DMS 273 (cell line): ENCODE results near the gene KCP.

Experiments used
- DNase-seq: peaks from one replicate; lab custom pipeline; 2025; ENCODE audit not compliant: unreplicated experiment; lab: John Stamatoyannopoulos, UW

KCP gene

DNA sequence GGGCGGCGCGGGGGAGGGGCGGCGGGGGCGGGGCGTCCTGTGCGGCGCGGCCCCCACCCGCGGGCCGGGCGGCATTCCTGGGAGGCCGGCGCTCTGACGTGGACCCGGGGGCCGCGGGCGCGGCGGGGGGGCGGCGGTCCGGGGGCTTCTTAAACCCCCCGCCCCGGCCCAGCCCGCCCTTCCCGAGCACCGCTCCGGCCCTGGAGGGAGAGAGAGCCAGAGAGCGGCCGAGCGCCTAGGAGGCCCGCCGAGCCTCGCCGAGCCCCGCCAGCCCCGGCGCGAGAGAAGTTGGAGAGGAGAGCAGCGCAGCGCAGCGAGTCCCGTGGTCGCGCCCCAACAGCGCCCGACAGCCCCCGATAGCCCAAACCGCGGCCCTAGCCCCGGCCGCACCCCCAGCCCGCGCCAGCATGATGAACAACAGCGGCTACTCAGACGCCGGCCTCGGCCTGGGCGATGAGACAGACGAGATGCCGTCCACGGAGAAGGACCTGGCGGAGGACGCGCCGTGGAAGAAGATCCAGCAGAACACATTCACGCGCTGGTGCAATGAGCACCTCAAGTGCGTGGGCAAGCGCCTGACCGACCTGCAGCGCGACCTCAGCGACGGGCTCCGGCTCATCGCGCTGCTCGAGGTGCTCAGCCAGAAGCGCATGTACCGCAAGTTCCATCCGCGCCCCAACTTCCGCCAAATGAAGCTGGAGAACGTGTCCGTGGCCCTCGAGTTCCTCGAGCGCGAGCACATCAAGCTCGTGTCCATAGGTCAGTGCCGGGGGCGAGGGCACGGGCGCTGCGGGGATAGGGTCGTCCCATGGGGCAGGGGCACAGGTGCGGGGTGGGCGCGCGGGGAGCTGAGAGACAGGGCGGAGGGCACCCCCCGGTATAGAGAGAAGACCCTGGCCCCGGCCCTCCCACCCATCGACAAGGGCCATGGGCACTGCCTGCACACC is 80.0 kb downstream of the KCP start, which contains the start of gene FLNC:
Gene FLNC, plus strand, starts transcription at position 176 of the 947 bp plus-strand sequence. Its CDS starts 232 bp downstream, at position 408.
- DNase-seq = no peak

DNA sequence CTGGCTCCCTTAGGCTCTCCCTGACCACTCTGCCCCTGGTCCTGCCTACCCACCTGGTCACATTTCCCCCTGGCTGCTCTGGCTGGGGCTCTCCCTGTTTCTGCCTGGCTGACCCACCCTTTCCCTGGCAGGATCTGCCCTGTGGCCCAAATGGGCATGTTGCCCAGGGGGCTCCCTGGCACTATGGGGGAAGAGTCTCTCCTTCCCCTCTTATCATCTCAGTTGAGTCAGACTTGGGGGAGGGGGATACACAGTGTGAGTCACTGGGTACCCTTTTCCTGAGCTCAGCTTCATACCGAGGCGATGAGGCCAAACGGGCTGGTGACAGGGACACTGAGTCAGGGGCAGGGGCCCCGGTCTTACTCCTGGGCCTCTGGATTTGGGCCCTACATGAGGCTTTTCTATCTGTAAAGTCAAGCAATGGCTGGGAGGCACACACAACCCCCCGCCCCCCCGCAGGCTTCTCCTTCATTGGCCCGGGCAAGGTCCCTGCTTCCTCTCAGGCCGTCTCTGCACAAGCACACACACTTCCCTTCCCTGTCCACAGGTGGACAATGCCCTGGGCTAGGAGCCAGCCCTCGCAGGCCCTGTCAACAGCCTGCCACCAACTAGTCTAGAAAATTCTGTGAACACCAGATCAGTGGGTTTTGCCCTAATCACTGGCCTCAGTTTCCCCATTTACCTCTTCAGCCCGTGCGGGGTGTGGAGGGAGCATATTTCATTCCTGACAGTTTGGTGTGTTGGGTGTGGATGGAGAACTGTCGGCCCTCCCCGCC is 80.9 kb downstream of the KCP start:
- no peak for DNase-seq

DNA sequence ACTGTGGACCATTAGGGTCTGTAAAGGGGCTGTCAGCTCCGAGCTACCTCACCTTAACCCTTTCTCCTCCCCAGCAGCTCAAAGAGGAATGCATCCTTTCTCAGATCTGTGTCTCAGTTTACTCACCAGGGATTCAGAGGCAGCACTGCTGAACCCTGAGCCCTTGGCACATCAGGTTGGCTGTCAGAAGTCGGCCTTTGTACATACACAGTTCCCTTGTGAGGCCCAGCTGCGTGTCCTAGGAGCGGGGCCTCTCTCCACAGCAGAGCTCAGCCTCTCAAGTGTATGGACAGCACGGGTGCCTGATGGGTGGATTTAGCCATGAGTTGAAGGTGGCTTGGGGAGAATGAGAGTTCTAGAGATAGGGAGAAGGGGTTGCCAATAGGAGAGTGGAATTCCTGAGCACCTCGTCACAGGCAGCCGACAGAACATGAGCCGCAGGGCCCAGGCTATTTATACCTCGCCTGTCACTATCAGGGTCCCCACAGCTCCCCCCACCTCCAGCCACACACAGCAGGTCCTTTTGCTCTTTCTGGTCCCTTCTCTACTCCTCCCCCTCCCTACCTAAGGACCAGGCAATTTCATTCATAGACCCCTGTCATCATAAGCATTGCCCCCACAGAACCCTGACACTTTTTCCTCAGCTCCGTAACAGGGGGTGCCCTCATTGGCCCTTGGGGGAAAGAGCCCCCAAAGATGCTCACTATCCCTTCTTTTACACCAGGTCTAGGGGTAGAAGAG is 82.4 kb downstream of the KCP start:
- DNase-seq = peak; percentile 42

DNA sequence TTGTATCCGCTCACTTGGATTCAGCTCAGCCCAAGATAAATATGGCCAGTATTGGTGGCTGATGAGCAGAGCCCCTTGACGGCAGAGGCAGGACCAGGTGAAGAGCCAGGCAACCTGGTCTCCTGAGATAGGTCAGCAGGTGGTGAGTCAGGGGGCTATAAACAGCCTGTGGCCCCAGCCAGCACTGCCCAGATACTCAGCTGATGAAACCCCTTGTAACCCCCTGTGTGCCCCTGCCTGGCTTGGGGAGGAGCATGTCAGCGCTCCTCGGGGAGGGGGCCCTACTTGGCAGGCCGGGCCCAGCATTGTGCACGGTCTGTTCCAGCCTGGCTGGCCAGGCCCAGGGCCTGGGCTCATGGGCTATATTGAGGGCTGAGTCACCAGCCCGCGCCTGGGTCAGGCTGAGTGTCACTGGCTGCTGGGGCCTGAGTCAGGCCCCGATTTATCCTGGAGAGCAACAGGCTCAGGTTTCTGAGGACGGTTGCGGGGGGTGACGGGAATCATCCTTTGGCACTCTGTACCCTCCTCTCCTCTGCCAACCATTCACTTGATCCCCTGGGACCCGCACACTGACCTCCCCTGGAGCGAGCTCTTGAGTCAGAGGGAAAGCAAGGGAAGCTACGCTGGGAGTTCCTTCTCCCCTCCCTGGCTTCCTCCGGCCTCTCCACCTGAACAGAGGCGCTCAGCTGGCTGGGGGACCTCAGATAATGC is 83.1 kb downstream of the KCP start:
- peak; percentile 49 for DNase-seq

DNA sequence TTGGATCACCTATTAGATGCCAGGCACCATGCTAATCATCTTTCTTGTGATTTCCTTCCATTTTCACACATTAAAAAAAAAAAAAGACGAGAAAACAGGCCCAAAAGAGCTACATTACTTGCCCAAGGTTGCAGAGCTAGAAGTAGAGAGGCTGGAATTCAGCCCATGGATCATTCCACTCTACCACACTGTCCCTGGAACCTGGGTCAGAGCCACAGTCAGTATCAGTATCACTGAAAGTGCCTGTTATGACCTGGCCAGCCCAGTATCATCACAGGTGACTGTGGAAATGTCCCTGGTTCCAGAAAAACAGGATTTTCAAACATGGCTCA is 83.6 kb downstream of the KCP start:
- DNase-seq = no peak
